ENCODE data around the gene JARID2. TPM values are rescaled to one million over a fixed set of nuclear protein-coding genes. Genes with fewer than 3 reads are reported as not detected.
A peak's percentile ranks its signal among the peaks of the same experiment; 100 is the strongest.

JARID2 gene
- total and polyA plus RNA-seq, 2 of the 13 experiments (the other 11 are each of a cell fraction or from before 2014, with no cell fraction given) = 7.5 to 10.3 TPM

- Histone ChIP-seq H3K9ac (ENCODE audit: insufficient read depth, low read depth, low read length) (no peak overlapping the region), H3K9me3 (ENCODE audit: low read length) (no peaks in the 10 kb centered on the region), H3K36me3 (replicated peaks in 1 of 2; ENCODE audit: control insufficient read depth in 1 of 2, insufficient read depth in 2 of 2, low read length in 2 of 2) (no peaks in the 10 kb centered on the region), H3K79me2 (ENCODE audit: insufficient read depth, low read length) (peaks cover 36% of the 10 kb centered on the region), H3K4me3 (replicated peaks in 1 of 3; ENCODE audit: insufficient read depth in 1 of 3, low read depth in 2 of 3, low read length in 3 of 3) (no peak overlapping the region), H4K20me1 (ENCODE audit: insufficient read depth, low read length) (peaks cover 3% of the 10 kb centered on the region; the same call in 1 of the 2 replicates), H3K27me3 (ENCODE audit: control insufficient read depth in 1 of 2, insufficient read depth in 2 of 2, low read length in 2 of 2) (no peaks in the 10 kb centered on the region), H3K27ac (ENCODE audit: extremely low read length, insufficient read depth, low read length) (no peak overlapping the region), H3K4me1 (ENCODE audit: insufficient read depth, low read length) (peaks cover 13% of the 10 kb centered on the region), H3K4me2 (ENCODE audit: low read depth, low read length) (no peak overlapping the region), H2AFZ (ENCODE audit: low read length) (no peak overlapping the region)
- FAIRE-seq = no peak
- no peak for DNase-seq (ENCODE audit: low spot score)
- no peak; the same call in 2 of the 3 replicates for ATAC-seq
- ChIA-PET CTCF (ENCODE audit: low intra/inter-chr PET ratio, low total read pairs) (no interaction called here), POLR2A (no interaction called here)
- TF ChIP-seq REPIN1 (CRISPR knock-in tag; IDR thresholded peaks at IDR 0.05; ENCODE audit: borderline replicate concordance, low read depth) (no peak), SNRNP70 (IDR thresholded peaks at IDR 0.05; ENCODE audit: low read depth, low read length) (no peak), WIZ (CRISPR knock-in tag; IDR thresholded peaks at IDR 0.05) (no peak), PAX8 (CRISPR knock-in tag; IDR thresholded peaks at IDR 0.05; ENCODE audit: borderline replicate concordance) (no peak), ZBTB1 (CRISPR knock-in tag; IDR thresholded peaks at IDR 0.05; ENCODE audit: borderline replicate concordance) (no peak), GTF2F1 (IDR thresholded peaks at IDR 0.05; ENCODE audit: low read length) (no peak), PRMT3 (CRISPR knock-in tag; IDR thresholded peaks at IDR 0.05; ENCODE audit: borderline replicate concordance, low read depth) (no peak)
- no TSS peak for BruUV-seq (replicated peaks)
- intact Hi-C loops (cut with micrococcal nuclease; ENCODE audit: unreplicated experiment) = no loop called here
- in situ Hi-C loops (cut with HindIII; ENCODE audit: extremely low pct_ligation_motif_present, low pct_unique_long_range_greater_than_20kb) = no loop called here
Measured at GRCh38 chr6:15335385-15335784, 89.5 kb downstream of the JARID2 start.

DNA sequence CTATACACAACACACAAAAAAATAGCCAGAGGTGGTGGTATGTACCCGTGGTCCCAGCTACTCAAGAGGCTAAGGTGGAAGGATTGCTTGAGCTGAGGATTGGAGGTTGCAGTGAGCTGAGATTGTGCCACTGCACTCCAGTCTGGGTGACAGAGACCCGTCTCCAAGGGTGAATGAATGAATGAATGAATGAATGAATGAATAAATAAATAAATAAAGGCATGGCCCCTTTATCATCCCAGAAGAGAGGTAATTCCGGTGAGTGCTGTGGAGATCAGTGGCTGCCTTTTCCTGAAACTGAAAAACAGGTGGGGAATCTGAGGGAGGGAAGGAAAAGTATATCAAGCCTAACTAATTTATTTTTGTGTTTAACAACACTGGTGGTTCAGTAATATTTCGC lies 90.0 kb downstream of the JARID2 start:
- Histone ChIP-seq H3K4me2 (ENCODE audit: low read depth, low read length) (no peak overlapping the region), H3K4me1 (ENCODE audit: insufficient read depth, low read length) (peaks cover 7% of the 10 kb centered on the region), H4K20me1 (ENCODE audit: insufficient read depth, low read length) (peaks cover 3% of the 10 kb centered on the region; the same call in 1 of the 2 replicates), H3K79me2 (ENCODE audit: insufficient read depth, low read length) (peaks cover 36% of the 10 kb centered on the region), H3K36me3 (replicated peaks in 1 of 2; ENCODE audit: control insufficient read depth in 1 of 2, insufficient read depth in 2 of 2, low read length in 2 of 2) (no peaks in the 10 kb centered on the region), H3K27ac (ENCODE audit: extremely low read length, insufficient read depth, low read length) (no peak overlapping the region), H2AFZ (ENCODE audit: low read length) (no peak overlapping the region), H3K27me3 (ENCODE audit: control insufficient read depth in 1 of 2, insufficient read depth in 2 of 2, low read length in 2 of 2) (no peaks in the 10 kb centered on the region), H3K9me3 (ENCODE audit: low read length) (no peaks in the 10 kb centered on the region), H3K9ac (ENCODE audit: insufficient read depth, low read depth, low read length) (no peak overlapping the region), H3K4me3 (replicated peaks in 1 of 3; ENCODE audit: insufficient read depth in 1 of 3, low read depth in 2 of 3, low read length in 3 of 3) (no peak overlapping the region)
- WGBS (ENCODE audit: low lambda C conversion rate) = 96% methylated on average over 4 of the region's 4 CpGs
- ChIA-PET POLR2A (no interaction called here), CTCF (ENCODE audit: low intra/inter-chr PET ratio, low total read pairs) (no interaction called here)
- intact Hi-C loops (cut with micrococcal nuclease; ENCODE audit: unreplicated experiment) (no loop called here), in situ Hi-C loops (cut with HindIII; ENCODE audit: extremely low pct_ligation_motif_present, low pct_unique_long_range_greater_than_20kb) (no loop called here)
- ATAC-seq = no peak
- FAIRE-seq = no peak
- BruUV-seq (replicated peaks) = no TSS peak
- no peak for DNase-seq (ENCODE audit: low spot score)
- TF ChIP-seq ZNF24 (IDR thresholded peaks at IDR 0.05) (0 out of 2 replicates have a peak, but pooled peaks have one; percentile 31), DNMT3B (CRISPR knock-in tag; conservative IDR thresholded peaks at IDR 0.05) (no peak)

Data from HepG2 (cell line).